Retinal pigment epithelial cell (primary cell): Measurements from ENCODE around the gene GSS.

Experiments
- DNase-seq: peaks from one replicate; pipeline ENCODE4 v3.0.0-alpha.2; 2010; ENCODE audit warnings: low read depth
- H3K4me3 ChIP-seq: 2 replicates; pipeline ENCODE4 v1.5.1; 2011; ENCODE audit warnings: mild to moderate bottlenecking, low read length, control low read depth, moderate library complexity
- TF ChIP-seq, protein P1 (sequence below): conservative IDR thresholded peaks from 2 replicates; pipeline ENCODE4 v1.5.1; 2011; ENCODE audit warnings: low read depth, low read length, control low read depth, inconsistent platforms

Gene GSS

DNA sequence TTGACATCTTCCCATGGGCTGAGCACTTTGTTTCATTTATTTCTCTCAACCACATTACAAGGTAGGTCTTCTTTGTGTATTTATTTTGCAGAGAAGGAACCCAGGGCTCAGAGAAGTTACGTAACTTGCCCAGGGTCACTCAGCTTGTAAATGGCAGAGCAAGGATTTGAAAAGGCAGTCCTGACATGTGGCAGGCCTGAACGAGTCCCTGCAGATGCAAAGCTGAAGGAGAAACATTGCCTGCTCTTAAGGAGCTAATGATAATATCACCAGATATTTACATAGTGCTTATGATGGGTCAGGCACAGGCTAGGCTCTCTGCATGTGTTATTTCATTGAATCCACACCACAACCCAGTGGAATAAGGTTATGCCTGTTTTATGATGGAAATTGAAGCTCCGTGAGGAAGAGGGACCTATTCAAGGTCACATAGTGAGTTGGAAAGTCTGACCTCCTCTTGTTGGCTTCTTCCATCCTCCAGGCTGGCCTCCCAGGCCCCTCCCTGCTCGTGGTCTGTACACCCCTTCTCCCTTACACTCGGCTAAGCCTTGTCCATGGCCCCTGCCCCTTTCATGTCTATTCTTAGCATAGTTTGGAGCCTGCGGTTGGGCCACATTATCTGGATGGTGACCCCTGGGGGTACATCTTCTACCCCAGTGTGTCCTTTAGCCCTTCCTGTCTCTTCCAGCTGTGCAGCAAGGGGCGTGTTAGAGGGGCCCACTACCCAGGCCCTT lies 12.6 kb upstream of the GSS start:
- TF ChIP-seq, protein P1, sequence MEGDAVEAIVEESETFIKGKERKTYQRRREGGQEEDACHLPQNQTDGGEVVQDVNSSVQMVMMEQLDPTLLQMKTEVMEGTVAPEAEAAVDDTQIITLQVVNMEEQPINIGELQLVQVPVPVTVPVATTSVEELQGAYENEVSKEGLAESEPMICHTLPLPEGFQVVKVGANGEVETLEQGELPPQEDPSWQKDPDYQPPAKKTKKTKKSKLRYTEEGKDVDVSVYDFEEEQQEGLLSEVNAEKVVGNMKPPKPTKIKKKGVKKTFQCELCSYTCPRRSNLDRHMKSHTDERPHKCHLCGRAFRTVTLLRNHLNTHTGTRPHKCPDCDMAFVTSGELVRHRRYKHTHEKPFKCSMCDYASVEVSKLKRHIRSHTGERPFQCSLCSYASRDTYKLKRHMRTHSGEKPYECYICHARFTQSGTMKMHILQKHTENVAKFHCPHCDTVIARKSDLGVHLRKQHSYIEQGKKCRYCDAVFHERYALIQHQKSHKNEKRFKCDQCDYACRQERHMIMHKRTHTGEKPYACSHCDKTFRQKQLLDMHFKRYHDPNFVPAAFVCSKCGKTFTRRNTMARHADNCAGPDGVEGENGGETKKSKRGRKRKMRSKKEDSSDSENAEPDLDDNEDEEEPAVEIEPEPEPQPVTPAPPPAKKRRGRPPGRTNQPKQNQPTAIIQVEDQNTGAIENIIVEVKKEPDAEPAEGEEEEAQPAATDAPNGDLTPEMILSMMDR = no peak
- no peak overlapping the region for H3K4me3 ChIP-seq
- DNase-seq = no peak

- TF ChIP-seq, protein P1 = no peak
- no peak for DNase-seq
- H3K4me3 ChIP-seq = no peak overlapping the region
Measured at GRCh38 chr20:34967421-34967820, 11.8 kb upstream of the GSS start.

DNA sequence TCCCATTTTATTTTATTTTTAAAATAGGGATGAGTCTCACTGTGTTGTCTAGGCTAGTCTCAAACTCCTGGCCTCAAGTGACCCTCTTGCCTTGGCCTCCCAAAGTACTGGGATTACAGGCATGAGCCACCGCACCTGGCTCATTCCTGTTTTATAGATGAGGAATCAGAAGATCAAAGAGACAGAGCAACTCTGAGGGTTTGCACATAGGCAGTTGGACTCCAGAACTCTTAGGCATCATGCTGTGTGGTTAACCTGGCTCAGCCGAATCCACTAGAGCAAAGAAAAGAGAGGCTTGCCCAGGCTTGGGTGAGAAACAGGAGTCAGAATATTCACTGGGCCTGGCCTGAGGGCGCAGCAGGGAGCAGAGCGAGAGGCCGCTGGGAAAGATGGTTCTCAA lies 9.4 kb upstream of the GSS start:
- no peak overlapping the region for H3K4me3 ChIP-seq
- no peak for DNase-seq
- TF ChIP-seq, protein P1 = no peak

- H3K4me3 ChIP-seq = no peak overlapping the region
- TF ChIP-seq, protein P1 = no peak
- no peak for DNase-seq
Measured at GRCh38 chr20:34964486-34964885, 8.9 kb upstream of the GSS start.

GRCh38 chr20:34956751-34957472 lies 1.3 kb upstream of the GSS start:
- no peak overlapping the region for H3K4me3 ChIP-seq
- TF ChIP-seq, protein P1 = no peak
- DNase-seq = no peak

DNA sequence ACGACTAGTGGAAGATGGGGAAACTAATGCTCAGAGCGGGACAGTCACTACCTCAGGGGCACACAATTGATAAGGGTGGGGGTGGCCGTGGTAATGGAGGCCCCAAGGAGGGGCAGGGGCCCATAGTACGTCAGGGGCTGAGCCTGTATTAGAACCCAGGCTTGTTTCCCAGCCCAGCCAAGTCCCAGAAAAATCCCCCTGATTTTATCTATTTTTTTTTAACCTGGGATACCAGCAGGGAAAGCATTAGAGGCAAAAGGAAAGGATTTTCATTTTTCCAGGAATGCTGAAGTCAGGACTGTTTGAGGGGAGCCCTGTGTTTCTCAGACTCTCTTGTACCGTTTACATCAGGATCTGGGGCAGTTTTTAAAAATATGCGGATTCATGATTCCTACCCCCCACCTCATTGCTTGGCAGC lies 444 bp upstream of the GSS start:
- TF ChIP-seq, protein P1 = no peak
- H3K4me3 ChIP-seq = peak overlapping the region; percentile 78
- no peak for DNase-seq

GRCh38 chr20:34954904-34955230 lies 739 bp downstream of the GSS start:
- TF ChIP-seq, protein P1 = no peak
- peak overlapping the region; percentile 78 for H3K4me3 ChIP-seq
- no peak for DNase-seq
